Kidney (tissue), 14 donors: ENCODE results near the gene CALHM1. TPM values are rescaled to one million over a fixed set of nuclear protein-coding genes. Genes with fewer than 3 reads are reported as not detected.

Source experiments
- DNase-seq, 5 donors: peaks; one replicate each; pipeline ENCODE4 v3.0.0-alpha.2; 2013 to 2020
- FAIRE-seq: peaks from 2 replicates; lab custom pipeline; 2012; peaks lifted over from hg19 to GRCh38; lab: Jason Lieb, UNC
- H3K27ac ChIP-seq, 2 donors: one replicate each; pipeline ENCODE4 v1.7.0; 2013; ENCODE audit warnings: low read depth in 2 of 2, low read length in 2 of 2, inconsistent platforms in 1 of 2
- H3K27me3 ChIP-seq: one replicate; pipeline ENCODE4 v1.7.1; 2013; ENCODE audit warnings: low read length, inconsistent platforms; ENCODE audit not compliant: control insufficient read depth, insufficient read depth
- H3K36me3 ChIP-seq, 3 donors: one replicate each; pipeline versions ENCODE4 v1.7.0 to v1.7.1; 2013; ENCODE audit warnings: low read length in 3 of 3, control low read depth in 1 of 3, inconsistent platforms in 1 of 3; ENCODE audit not compliant: insufficient read depth in 3 of 3, control insufficient read depth in 2 of 3
- H3K4me1 ChIP-seq, 3 donors: one replicate each; pipeline versions ENCODE4 v1.7.0 to v1.7.1; 2013; ENCODE audit warnings: low read length in 3 of 3, inconsistent platforms in 1 of 3, low read depth in 1 of 3; ENCODE audit not compliant: control insufficient read depth in 2 of 3, insufficient read depth in 2 of 3
- H3K4me3 ChIP-seq, 3 donors: one replicate each; pipeline versions ENCODE4 v1.7.0 to v1.8.1; 2013; ENCODE audit warnings: low read length in 3 of 3, control low read depth in 1 of 3, inconsistent platforms in 1 of 3
- H3K9ac ChIP-seq, 3 donors: one replicate each; pipeline versions ENCODE4 v1.7.0 to v1.7.1; 2013; ENCODE audit warnings: low read length in 3 of 3, control low read depth in 1 of 3, inconsistent platforms in 1 of 3
- H3K9me3 ChIP-seq, 3 donors: one replicate each; pipeline versions ENCODE4 v1.7.0 to v1.7.1; 2013; ENCODE audit warnings: low read length in 3 of 3, control low read depth in 1 of 3, inconsistent platforms in 1 of 3; ENCODE audit not compliant: control insufficient read depth in 2 of 3, insufficient read depth in 1 of 3
- CTCF ChIP-seq: IDR thresholded peaks from 3 replicates; pipeline ENCODE4 v1.5.1; 2012; ENCODE audit warnings: mild to moderate bottlenecking, moderate library complexity, borderline replicate concordance; ENCODE audit not compliant: insufficient read depth; ENCODE audit errors: extremely low read depth
- intact Hi-C: fragments of 100-400 bp; cut with DNase I; formaldehyde crosslinking; loops from one replicate; pipeline ENCODE4 v1.11.1; 2022
- polyA plus RNA-seq: library from polyadenylated mRNA; stranded (reverse); fragments of 350-450 nt; fragmentation: Illumina TruSeq; extraction: RNeasy Lipid Tissue Mini Kit (QIAGEN cat#74804); gene quantifications from one replicate; pipeline ENCODE4 v1.2.3, GENCODE V29; 2014; ENCODE audit warnings: low read depth, low replicate concordance; ENCODE audit not compliant: insufficient read depth
- total RNA-seq: library from RNA; stranded (reverse); fragmentation: NEBNext Ultra II Directional; extraction: Animal tissue kit (Norgen Biotek cat#: 25700); gene quantifications from one replicate; pipeline ENCODE4 v1.2.1, GENCODE V29; 2021
- donor health status: control.
- donor health status: control.
- donor health status: control.
- donor health status: control.
- donor health status: control.
- donor health status: DM: yes; HTN: yes; CAD: no.
- donor health status: Normal renal cell carcinoma (clear cell type).

The CALHM1 gene
- total and polyA plus RNA-seq, 2 donors from 2014 or later, result not detected

GRCh38 chr10:103500481-103500880 is 41.8 kb upstream of the CALHM1 start:
- DNase-seq (peak in 1 of 5 donors; percentile 25), FAIRE-seq (no peak)
- intact Hi-C loops, result no loop called here
- Histone ChIP-seq H3K4me1 (no peaks in the 10 kb centered on the region), H3K36me3 (no peaks in the 10 kb centered on the region), H3K27ac (no peak overlapping the region), H3K9ac (no peak overlapping the region), H3K4me3 (no peak overlapping the region), H3K27me3 (peaks cover 3% of the 10 kb centered on the region), H3K9me3 (no peaks in the 10 kb centered on the region)
- no peak for TF ChIP-seq CTCF

DNA sequence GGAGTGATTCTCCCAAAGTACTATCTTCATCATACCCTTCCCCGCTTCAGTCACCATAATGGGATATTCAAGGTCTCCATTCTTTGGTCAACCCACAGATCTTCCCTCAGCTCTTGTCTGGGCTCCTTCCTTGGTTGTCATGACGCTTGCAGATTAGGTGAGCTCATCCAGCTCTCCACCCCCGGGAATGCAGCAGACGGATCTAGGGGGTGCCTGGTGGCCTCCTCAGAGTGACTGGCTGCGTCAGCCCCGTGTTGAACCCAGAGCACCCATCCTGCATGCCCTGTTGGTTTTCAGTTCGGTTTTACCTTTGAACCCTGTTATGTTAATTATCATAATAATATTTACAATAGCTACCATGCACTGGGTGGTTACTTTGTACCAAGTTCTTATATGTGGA is 41.2 kb upstream of the CALHM1 start:
- no peak overlapping the region for H3K4me3 ChIP-seq
- intact Hi-C loops, result no loop called here
- H3K36me3 ChIP-seq, result no peaks in the 10 kb centered on the region
- H3K9ac ChIP-seq, result no peak overlapping the region
- DNase-seq, result peak in 1 of 5 donors; percentile 31
- FAIRE-seq, result no peak
- H3K27me3 ChIP-seq, result peaks cover 5% of the 10 kb centered on the region
- H3K27ac ChIP-seq, result no peak overlapping the region
- no peaks in the 10 kb centered on the region for H3K4me1 ChIP-seq
- TF ChIP-seq CTCF, result no peak
- no peaks in the 10 kb centered on the region for H3K9me3 ChIP-seq

GRCh38 chr10:103498936-103499638 is 40.4 kb upstream of the CALHM1 start:
- Histone ChIP-seq H3K9me3 (no peaks in the 10 kb centered on the region), H3K36me3 (no peaks in the 10 kb centered on the region), H3K27me3 (peaks cover 5% of the 10 kb centered on the region), H3K9ac (no peak overlapping the region), H3K27ac (no peak overlapping the region), H3K4me1 (peaks cover 0 to 4% (median 0%) of the 10 kb centered on the region in 3 donors), H3K4me3 (no peak overlapping the region)
- intact Hi-C loops, result no loop called here
- peak in 1 of 5 donors; percentile 9 for DNase-seq
- FAIRE-seq, result no peak
- TF ChIP-seq CTCF, result no peak
